ENCODE measurements around the gene DHX30.

DNA sequence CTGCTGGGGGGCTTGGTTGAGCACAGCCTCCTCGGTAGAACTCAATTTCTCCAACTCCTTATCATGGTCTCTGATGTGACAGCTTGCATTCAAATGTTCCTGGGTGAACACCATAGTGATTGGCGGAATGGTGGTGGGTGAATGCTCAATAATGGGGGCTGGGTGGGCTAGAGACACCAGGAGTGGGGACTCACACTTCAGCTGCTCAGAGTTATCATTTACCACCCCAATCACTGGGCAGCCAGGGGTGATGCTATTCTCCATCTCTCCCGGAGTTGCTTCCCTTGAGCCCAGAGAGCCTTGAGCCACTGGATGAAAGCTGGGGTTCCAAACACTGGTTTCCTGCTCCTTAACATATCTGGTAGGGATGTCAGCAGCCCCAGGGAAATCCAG is 88.7 kb downstream of the DHX30 start:
- TF ChIP-seq POLR2A (IDR thresholded peaks at IDR 0.05; ENCODE audit: low read depth, low read length): no peak
- TF ChIP-seq, protein P1, sequence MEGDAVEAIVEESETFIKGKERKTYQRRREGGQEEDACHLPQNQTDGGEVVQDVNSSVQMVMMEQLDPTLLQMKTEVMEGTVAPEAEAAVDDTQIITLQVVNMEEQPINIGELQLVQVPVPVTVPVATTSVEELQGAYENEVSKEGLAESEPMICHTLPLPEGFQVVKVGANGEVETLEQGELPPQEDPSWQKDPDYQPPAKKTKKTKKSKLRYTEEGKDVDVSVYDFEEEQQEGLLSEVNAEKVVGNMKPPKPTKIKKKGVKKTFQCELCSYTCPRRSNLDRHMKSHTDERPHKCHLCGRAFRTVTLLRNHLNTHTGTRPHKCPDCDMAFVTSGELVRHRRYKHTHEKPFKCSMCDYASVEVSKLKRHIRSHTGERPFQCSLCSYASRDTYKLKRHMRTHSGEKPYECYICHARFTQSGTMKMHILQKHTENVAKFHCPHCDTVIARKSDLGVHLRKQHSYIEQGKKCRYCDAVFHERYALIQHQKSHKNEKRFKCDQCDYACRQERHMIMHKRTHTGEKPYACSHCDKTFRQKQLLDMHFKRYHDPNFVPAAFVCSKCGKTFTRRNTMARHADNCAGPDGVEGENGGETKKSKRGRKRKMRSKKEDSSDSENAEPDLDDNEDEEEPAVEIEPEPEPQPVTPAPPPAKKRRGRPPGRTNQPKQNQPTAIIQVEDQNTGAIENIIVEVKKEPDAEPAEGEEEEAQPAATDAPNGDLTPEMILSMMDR (conservative IDR thresholded peaks at IDR 0.05; ENCODE audit: low read depth, low read length): no peak
- no peak for TF ChIP-seq MXI1 (IDR thresholded peaks at IDR 0.05; ENCODE audit: borderline replicate concordance, low read depth, low read length)

Data from IMR-90 (cell line).